ENCODE measurements around the gene VAV1.

- TF ChIP-seq REST (IDR thresholded peaks at IDR 0.05; ENCODE audit: unreplicated experiment) (no peak), CTCF (conservative IDR thresholded peaks at IDR 0.05; ENCODE audit: low read depth in 2 of 2) (no peak), POLR2AphosphoS5 (IDR thresholded peaks at IDR 0.05; ENCODE audit: low read depth) (no peak)
Observed at GRCh38 chr19:6723108-6723618, 49.3 kb upstream of the VAV1 start.

Measured in GM23338 (cell line).